GM23338 (cell line): ENCODE measurements around the gene SHC4.

Source experiments
- CREB1 ChIP-seq: fragments of 250-450 bp; sonication (Bioruptor Pico); IDR thresholded peaks from 2 replicates; pipeline ENCODE4 v1.5.0; 2020; ENCODE audit warnings: low read depth, mild to moderate bottlenecking, moderate library complexity
- CTCF ChIP-seq, 2 experiments: fragments of 200-600 bp in 1 of 2; sonication (generic) in 1 of 2; conservative IDR thresholded peaks; 2 replicates each; pipeline versions ENCODE4 v1.5.1 to v1.6.1; 2016 to 2017; ENCODE audit warnings: antibody characterized with exemption in 2 of 2, low read depth in 2 of 2, mild to moderate bottlenecking in 2 of 2, moderate library complexity in 1 of 2
- ETS1 ChIP-seq: IDR thresholded peaks from 2 replicates; pipeline ENCODE4 v1.6.1; 2016; ENCODE audit warnings: antibody characterized with exemption
- EZH2 ChIP-seq: fragments of 200-600 bp; sonication (generic); IDR thresholded peaks from one replicate; pipeline ENCODE4 v1.8.0; 2017; ENCODE audit warnings: antibody characterized with exemption, mild to moderate bottlenecking, low read depth; ENCODE audit not compliant: unreplicated experiment
- EZH2phosphoT487 ChIP-seq: fragments of 200-600 bp; sonication (generic); IDR thresholded peaks from one replicate; pipeline ENCODE4 v1.8.1; 2018; ENCODE audit warnings: antibody characterized with exemption; ENCODE audit not compliant: unreplicated experiment
- JUNB ChIP-seq: IDR thresholded peaks from one replicate; pipeline ENCODE4 v1.6.1; 2016; ENCODE audit warnings: antibody characterized with exemption; ENCODE audit not compliant: unreplicated experiment
- NANOG ChIP-seq: IDR thresholded peaks from 2 replicates; pipeline ENCODE4 v1.6.1; 2016; ENCODE audit warnings: antibody characterized with exemption, borderline replicate concordance
- POLR2AphosphoS5 ChIP-seq: IDR thresholded peaks from 2 replicates; pipeline ENCODE4 v1.6.1; 2016; ENCODE audit warnings: antibody characterized with exemption, low read depth
- REST ChIP-seq: IDR thresholded peaks from one replicate; pipeline ENCODE4 v1.6.1; 2018; ENCODE audit warnings: antibody characterized with exemption; ENCODE audit not compliant: unreplicated experiment
- STAT1 ChIP-seq: IDR thresholded peaks from one replicate; pipeline ENCODE4 v1.6.1; 2016; ENCODE audit warnings: antibody characterized with exemption; ENCODE audit not compliant: unreplicated experiment
- ZNF114 ChIP-seq: fragments of 250-450 bp; sonication (Bioruptor Pico); IDR thresholded peaks from 2 replicates; pipeline ENCODE4 v1.5.0; 2020; ENCODE audit warnings: mild to moderate bottlenecking, moderate library complexity
- ZNF331 ChIP-seq: fragments of 250-450 bp; sonication (Bioruptor Pico); IDR thresholded peaks from 2 replicates; pipeline ENCODE4 v1.5.0; 2020; ENCODE audit warnings: low read depth, mild to moderate bottlenecking, moderate library complexity
- TF ChIP-seq, protein P1 (sequence below): fragments of 250-450 bp; sonication (Bioruptor Pico); IDR thresholded peaks from 2 replicates; pipeline ENCODE4 v1.5.0; 2020; ENCODE audit warnings: mild to moderate bottlenecking, moderate library complexity

GRCh38 chr15:48905847-48906246 is 57.9 kb downstream of the SHC4 start:
- TF ChIP-seq CTCF (conservative IDR thresholded peaks at IDR 0.05; ENCODE audit: low read depth in 2 of 2) = no peak
- TF ChIP-seq POLR2AphosphoS5 = no peak
- TF ChIP-seq EZH2 = no peak
- TF ChIP-seq EZH2phosphoT487 = no peak
- no peak for TF ChIP-seq JUNB
- TF ChIP-seq REST = no peak
- no peak for TF ChIP-seq CREB1
- TF ChIP-seq STAT1 = no peak
- no peak for TF ChIP-seq ETS1
- no peak for TF ChIP-seq ZNF331 (CRISPR knock-in tag)
- TF ChIP-seq ZNF114 (CRISPR knock-in tag) = no peak
- no peak for TF ChIP-seq NANOG
- TF ChIP-seq, protein P1, sequence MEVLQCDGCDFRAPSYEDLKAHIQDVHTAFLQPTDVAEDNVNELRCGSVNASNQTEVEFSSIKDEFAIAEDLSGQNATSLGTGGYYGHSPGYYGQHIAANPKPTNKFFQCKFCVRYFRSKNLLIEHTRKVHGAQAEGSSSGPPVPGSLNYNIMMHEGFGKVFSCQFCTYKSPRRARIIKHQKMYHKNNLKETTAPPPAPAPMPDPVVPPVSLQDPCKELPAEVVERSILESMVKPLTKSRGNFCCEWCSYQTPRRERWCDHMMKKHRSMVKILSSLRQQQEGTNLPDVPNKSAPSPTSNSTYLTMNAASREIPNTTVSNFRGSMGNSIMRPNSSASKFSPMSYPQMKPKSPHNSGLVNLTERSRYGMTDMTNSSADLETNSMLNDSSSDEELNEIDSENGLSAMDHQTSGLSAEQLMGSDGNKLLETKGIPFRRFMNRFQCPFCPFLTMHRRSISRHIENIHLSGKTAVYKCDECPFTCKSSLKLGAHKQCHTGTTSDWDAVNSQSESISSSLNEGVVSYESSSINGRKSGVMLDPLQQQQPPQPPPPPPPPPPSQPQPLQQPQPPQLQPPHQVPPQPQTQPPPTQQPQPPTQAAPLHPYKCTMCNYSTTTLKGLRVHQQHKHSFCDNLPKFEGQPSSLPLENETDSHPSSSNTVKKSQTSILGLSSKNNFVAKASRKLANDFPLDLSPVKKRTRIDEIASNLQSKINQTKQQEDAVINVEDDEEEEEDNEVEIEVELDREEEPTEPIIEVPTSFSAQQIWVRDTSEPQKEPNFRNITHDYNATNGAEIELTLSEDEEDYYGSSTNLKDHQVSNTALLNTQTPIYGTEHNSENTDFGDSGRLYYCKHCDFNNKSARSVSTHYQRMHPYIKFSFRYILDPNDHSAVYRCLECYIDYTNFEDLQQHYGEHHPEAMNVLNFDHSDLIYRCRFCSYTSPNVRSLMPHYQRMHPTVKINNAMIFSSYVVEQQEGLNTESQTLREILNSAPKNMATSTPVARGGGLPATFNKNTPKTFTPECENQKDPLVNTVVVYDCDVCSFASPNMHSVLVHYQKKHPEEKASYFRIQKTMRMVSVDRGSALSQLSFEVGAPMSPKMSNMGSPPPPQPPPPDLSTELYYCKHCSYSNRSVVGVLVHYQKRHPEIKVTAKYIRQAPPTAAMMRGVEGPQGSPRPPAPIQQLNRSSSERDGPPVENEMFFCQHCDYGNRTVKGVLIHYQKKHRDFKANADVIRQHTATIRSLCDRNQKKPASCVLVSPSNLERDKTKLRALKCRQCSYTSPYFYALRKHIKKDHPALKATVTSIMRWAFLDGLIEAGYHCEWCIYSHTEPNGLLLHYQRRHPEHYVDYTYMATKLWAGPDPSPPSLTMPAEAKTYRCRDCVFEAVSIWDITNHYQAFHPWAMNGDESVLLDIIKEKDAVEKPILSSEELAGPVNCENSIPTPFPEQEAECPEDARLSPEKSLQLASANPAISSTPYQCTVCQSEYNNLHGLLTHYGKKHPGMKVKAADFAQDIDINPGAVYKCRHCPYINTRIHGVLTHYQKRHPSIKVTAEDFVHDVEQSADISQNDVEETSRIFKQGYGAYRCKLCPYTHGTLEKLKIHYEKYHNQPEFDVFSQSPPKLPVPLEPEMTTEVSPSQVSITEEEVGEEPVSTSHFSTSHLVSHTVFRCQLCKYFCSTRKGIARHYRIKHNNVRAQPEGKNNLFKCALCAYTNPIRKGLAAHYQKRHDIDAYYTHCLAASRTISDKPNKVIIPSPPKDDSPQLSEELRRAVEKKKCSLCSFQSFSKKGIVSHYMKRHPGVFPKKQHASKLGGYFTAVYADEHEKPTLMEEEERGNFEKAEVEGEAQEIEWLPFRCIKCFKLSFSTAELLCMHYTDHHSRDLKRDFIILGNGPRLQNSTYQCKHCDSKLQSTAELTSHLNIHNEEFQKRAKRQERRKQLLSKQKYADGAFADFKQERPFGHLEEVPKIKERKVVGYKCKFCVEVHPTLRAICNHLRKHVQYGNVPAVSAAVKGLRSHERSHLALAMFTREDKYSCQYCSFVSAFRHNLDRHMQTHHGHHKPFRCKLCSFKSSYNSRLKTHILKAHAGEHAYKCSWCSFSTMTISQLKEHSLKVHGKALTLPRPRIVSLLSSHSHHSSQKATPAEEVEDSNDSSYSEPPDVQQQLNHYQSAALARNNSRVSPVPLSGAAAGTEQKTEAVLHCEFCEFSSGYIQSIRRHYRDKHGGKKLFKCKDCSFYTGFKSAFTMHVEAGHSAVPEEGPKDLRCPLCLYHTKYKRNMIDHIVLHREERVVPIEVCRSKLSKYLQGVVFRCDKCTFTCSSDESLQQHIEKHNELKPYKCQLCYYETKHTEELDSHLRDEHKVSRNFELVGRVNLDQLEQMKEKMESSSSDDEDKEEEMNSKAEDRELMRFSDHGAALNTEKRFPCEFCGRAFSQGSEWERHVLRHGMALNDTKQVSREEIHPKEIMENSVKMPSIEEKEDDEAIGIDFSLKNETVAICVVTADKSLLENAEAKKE (CRISPR knock-in tag) = no peak
